G401 (cell line): ENCODE results near the gene PNPLA3. TPM values are rescaled to one million over a fixed set of nuclear protein-coding genes. Genes with fewer than 3 reads are reported as not detected.

ENCODE experiments used
- DNase-seq: peaks from one replicate; pipeline ENCODE4 v3.0.0-alpha.2; 2015; ENCODE audit warnings: low spot score
- in situ Hi-C: cut with HindIII; loops from 2 replicates; pipeline ENCODE4 v1.10.0; 2016; ENCODE audit warnings: low sequenced_read_pairs, mixed read lengths
- total RNA-seq: library from RNA; depleted of rRNA; stranded (reverse); fragments of >200 nt; shearing (Covaris generic); gene quantifications from 2 replicates; pipeline ENCODE4 v1.2.3, GENCODE V29; 2014

The PNPLA3 gene
- total RNA-seq, 1 experiment from 2014 or later = 6.5 TPM

DNA sequence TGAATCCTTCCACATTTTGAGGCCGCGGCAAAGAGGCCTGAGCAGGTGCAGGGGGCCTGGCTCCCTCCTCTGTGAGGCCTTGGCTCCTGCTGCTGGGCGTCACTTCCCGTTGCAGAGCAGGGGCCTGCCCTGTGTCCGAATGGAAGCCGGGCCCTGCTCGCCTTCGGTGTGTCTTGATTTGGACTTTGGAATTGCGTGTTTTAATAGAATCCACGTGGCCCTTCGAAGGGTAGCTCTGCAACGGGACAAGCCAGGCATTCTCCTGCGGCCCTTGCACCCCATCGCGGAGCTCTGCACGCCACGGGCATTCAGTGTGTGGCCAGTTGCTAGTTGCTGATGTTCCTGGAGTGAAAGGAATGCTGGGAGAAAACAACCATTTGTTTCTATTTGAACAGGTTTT is 57.4 kb downstream of the PNPLA3 start:
- DNase-seq = no peak
- in situ Hi-C loops = no loop called here

DNA sequence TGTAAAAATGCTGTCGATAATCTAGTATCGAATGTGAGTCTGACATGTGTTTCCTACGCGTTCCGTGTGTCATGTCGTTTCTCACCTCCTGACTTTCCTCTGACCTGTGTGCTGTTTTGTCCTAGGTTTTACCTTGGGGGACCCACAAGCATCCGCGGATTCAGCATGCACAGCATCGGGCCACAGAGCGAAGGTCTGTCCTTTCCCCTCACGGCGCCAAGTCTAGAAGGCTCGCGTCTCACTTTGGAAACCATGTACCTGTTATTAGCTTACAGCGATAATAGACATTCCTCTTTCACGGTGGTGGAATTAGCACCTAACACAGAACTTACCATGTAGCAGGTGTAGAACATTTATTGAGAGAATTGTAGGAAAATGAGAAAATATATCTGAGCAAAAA is 60.2 kb downstream of the PNPLA3 start:
- no peak for DNase-seq
- in situ Hi-C loops = no loop called here

DNA sequence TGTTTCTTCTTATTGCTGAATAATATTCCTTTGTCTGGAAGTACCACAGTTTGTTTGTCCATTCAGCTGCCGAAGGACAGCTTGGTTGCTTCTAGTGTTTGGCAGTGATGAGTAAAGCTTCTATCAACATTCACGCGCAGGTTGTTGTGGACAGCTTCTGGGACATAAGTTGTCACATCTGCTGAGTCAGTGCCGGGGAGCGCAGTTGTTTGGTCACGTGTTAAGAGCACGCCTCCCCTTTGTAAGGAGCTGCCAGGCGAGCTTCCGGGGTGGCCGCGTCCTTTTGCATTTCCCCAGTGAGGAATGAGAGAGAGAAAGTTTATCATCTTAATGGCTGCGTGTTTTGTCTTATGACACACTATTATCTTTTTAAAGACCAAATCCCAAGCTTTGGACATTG is 61.9 kb downstream of the PNPLA3 start:
- in situ Hi-C loops = no loop called here

DNA sequence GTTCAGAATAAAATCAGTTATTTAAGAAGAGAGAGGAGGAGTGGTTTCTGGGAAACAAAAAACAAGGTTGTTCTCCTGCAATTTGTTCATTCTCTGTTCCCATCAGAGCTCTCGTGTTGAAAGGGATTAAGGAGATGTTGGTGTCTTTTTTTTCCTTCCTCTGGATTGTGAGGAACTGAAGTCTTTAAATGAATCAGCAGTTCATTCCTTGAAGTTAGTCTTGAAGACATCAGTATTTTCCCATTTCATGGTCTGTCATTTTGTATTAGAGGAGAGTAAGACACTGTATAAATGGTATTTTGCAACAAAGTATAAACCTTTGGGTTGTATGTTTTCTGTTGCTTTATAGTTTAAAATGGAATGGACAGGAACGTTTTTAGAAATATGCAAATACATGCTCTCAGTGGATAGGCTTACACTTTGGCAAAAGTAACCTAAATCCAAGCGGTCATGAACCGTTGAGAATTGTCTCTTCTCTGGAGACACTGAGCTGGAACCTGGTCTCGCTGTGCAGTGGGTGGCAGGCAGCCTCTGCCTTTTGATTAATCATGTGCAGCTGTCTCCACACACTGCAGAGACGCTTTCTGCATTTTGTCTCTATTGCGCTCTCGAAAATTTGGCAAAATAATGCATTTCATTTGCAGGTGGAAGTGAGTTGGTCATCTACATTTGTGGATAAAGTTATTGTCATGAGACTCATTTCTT is 64.7 kb downstream of the PNPLA3 start:
- DNase-seq = no peak
- in situ Hi-C loops = no loop called here

More for the DNA sequence above, 61.9 kb downstream of the PNPLA3 start:
- no peak for DNase-seq

DNA sequence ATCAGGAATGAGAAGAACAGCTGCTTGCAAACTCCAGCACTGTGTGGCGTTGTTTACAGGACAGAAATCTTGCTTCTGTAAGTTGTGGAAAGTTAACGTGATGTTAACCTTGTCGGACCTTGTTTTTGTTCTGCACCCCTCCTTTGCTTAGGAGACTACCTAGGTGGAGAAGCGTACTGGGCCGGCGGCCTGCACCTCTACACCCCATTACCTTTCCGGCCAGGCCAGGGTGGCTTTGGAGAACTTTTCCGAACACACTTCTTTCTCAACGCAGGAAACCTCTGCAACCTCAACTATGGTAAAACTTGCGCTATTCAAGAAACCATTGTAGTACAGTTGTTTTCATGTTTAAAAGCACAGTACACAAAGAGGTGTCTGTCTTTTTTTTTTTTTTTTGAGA is 65.4 kb downstream of the PNPLA3 start:
- no peak for DNase-seq
- in situ Hi-C loops = no loop called here

DNA sequence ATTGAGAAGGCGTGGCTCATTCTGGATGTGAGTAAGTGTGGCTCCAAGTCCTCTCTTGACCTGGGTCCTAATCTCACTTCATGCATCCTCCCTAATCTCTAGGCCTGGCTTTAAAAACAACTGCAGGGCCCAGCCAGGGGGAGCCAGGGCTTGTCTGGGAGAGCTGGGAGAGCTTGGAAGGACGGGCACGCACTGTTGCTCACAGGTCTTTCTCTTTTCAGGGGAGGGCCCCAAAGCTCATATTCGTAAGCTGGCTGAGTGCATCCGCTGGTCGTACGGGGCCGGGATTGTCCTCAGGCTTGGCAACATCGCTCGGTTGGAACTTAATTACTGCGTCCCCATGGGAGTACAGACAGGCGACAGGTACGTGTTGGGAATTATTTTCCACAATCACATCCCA is 66.4 kb downstream of the PNPLA3 start:
- no peak for DNase-seq
- in situ Hi-C loops = loop anchor here (5.0 kb wide), 1 partner anchor 92 kb away; no protein-coding TSS in a partner anchor

DNA sequence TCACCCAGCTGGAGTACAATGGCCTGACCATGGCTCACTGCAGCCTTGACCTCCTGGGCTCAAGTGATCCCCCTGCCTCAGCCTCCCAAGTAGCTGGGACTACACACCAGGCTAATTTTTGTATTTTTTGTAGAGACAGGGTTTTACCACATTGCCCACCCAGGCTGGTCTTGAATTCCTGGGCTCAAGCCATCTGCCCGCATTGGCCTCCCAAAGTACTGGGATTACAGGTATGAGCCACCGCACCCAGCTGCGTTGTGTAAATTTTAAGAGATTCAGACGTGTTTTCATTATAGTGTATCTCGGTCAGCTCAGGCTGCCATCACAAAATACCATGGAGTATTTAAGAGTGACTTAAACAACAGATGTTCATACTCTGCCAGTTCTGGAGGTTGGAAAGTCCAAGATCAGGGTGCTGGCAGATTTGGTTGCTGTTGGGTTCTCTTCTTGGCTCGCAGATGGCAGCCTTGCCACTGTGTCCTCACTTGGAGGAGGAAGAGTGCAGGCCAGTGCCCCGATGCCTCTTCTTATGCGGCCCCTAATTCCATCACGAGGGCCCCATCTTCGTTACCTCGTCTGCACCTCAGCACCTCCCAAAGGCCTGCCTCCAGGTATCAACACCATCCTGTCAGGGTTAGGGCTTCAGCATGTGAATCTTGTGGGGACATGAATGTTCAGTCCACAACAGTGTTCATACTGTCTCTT is 67.9 kb downstream of the PNPLA3 start:
- in situ Hi-C loops = loop anchor here (5.0 kb wide), 1 partner anchor 91 kb away; no protein-coding TSS in a partner anchor
- DNase-seq = no peak

DNA sequence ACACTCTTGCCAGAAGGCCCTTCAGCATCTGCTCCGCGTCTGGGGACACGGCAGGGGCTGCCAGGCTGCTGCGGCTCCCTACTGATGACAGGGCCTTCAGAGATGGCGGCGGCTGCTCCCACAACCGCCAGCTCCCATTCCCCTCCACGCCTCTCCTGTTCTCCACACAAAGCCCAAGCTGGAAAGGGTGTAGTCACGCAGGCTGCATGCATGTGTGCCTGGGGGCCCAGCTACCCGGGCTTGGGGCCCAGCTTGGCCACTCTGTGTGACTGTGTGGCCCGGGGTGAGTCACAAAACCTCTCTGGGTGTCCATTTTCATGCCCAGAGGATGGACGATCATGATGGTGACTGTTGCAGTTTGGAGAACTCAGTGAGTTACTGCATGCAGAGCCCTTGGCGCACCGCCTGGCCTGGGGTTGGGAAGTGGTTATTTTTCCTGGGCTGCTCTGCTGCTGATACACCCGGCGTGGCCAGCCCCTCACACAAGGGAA is 68.8 kb downstream of the PNPLA3 start:
- DNase-seq = no peak
- in situ Hi-C loops = loop anchor here (5.0 kb wide), 1 partner anchor 90 kb away; no protein-coding TSS in a partner anchor

DNA sequence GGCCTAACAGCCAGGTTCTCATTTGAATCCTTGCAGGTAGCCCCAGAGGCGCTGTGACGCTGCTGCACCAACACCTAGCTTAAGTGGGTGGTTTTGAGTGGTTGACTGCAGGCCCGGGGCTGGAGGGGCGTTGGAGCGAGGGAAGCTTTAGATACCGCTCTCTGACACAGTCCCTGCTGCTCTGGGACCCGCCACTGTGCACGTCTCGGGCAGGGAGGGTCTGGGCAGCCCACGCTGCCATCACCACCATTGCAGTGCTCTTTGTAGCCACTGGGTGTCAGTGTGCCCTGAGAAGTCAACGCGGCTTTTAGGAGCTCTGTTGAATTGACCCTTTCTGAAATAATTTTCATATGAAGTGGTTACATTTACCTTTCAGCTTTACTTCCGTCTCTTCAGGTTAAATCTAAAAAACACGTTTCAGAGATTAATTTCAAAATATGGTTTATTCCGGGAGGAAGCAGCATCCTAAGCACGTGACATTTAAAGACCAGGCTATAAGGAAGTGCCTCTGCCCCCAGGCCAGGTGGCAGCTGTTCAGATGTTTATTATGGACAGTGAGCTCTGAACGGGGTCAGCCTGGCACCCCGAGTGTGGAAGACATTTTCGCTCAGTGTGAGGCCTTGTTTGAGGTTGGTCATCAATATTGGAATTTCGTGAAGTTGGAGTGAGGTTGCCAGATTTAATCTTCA is 69.6 kb downstream of the PNPLA3 start:
- in situ Hi-C loops = loop anchor here (5.0 kb wide), 1 partner anchor 89 kb away; no protein-coding TSS in a partner anchor
- peak; percentile 64 for DNase-seq

DNA sequence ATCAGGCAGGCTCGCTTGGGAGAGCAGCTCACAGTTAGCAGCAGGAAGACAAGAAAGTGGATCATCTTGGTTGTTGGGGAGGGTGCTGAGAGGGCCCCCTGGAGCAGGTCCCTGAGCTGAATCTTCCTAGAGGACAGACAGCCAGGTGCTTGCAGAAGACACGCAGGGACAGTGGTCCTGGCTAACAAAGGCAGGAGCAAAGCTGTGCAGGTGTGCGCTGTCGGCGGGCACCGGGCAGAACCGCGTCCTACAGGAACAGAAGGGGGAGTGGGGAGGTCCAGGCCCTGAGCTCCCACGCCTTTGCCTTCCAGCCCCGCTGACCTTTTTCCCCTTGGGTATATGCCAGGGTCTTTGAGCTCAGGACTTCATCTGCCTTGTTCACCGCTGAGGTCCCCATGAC is 70.4 kb downstream of the PNPLA3 start:
- in situ Hi-C loops = loop anchor here (5.0 kb wide), 1 partner anchor 88 kb away; no protein-coding TSS in a partner anchor

DNA sequence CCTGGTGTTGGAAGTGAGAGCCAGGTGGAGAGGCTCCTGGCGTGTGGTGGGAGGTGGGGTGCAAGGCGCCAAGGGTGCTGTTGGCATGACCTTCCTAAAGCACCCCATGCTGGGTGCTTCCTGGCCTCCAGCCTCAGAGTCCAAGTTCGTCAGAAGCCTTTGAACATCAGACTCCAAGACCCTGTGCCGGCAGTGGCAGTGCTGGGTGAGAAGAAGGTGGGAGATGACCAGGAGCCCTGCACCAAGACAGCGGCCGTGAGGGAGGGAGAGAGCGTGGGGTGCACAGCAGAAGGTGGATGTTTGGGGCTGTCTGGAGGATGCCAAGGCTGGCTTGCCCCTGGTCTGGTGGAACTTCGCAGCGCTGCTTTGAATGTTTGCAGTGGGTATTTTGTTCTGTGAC is 70.8 kb downstream of the PNPLA3 start:
- in situ Hi-C loops = loop anchor here (5.0 kb wide), 1 partner anchor 88 kb away; no protein-coding TSS in a partner anchor

More for the DNA sequence above, 70.4 kb downstream of the PNPLA3 start:
- DNase-seq = no peak

DNA sequence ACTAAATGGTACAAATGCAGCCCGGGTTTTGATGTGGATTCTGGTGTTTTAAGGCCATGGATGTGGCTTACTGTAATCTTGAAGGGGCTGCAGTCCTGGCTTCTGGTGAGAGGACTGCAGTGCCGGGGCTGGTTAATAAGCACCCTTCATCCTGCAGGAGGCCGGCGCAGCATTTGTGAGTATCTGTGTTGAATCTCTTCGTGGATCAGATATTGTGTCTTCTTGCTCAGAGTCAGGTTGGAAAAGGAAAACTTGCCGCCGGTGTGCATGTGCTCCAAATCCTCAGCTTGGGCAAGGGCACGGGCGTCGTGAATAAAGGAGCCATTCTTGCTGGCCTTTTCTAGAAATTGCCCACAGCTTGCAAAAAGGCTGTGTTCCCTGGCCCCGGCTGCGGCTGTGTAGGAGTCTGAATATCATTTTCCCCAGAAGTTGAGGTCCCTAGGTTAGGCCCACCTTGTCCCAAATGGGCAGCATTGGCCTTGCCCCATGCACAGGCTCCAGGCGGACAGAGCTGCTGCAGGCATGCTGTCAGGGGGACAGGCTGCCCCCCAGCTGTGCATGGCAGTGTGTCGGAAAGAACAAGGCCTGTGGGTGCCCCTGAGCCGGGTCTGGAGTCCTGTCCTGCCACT is 71.6 kb downstream of the PNPLA3 start:
- in situ Hi-C loops = no loop called here
- DNase-seq = no peak

More for the DNA sequence above, 70.8 kb downstream of the PNPLA3 start:
- DNase-seq = no peak

DNA sequence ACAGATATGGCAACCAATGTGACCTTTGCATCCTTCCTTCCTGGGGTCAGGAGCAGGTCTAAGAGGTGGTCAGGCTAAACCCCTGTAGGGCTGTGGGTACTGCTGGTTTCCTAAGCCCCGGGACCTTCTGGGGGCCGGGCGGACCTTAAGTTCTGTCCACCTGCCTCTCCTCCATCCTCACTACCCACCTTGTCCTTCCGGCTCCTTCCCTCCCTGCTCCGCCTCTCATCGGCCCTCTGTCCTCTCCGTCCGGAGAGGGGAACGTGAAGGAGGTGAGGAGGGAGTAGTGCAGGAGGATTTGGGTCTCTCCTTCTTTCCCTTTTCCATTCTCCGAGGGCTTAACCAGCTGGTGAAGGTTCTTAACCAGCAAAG is 72.2 kb downstream of the PNPLA3 start:
- no peak for DNase-seq
- in situ Hi-C loops = no loop called here

DNA sequence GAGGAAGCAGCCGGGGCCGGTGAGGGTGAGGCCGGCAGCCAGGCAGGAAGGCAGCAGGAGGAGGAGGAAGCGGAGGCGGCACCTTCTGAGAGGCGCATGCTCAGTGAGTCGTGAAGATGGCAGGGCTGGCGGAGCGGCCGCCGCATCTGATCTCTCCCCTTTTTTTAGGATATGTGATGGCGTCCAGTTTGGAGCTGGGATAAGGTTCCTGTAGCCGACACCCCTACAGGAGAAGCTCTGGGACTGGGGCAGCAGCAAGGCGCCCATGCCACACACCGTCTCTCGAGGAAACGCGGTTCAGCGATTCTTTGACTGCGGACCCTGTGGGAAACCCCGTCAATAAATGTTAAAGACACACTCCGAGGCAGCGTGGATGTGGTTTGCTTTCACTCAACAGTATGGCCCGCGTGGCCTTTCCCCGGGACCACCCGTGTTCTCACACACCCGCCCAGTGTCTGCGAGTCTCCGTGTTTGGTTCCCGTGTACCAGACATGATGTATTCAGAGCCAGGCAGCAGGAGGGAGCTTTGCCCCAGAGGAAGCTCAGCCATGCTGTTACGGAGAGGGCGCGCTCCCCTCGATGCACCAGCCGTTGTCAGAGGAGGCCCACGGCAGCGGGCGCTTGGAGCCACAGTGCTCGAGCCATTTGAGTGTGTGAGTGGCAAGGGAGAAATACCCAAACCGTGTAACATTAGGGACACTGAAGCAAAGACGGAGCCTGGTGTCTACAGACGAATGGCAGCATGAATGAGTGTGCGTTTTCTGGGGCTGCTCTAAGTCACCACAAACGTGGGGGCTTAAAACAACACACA is 72.8 kb downstream of the PNPLA3 start:
- peak; percentile 64 for DNase-seq
- in situ Hi-C loops = no loop called here

DNA sequence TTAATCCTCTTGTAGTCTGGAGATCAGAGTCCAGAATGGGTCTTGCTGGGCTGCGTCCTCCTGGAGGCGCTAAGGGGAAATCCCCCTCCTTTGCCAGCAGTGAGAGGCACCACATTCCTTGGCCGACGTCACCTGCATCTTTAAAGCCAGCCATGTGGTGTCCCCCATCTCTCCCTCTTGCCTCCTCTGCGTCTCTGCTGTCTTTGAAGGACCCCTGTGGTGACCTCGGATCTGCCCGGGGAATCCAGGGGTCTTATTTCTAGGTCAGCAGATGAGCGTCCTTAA is 73.3 kb downstream of the PNPLA3 start:
- no peak for DNase-seq
- in situ Hi-C loops = no loop called here
